Measurements from ENCODE around the gene NOTCH2. TPM values are rescaled to one million over a fixed set of nuclear protein-coding genes. Genes with fewer than 3 reads are reported as not detected.
"Not testable (repeated sequence)": the region's sequence is repeated elsewhere in the genome, so short reads cannot be mapped to it uniquely, and the experiment has no call there.

NOTCH2 gene
- total and polyA plus RNA-seq, 8 donors = 6.7 to 89.4 (median 45.7) TPM

DNA sequence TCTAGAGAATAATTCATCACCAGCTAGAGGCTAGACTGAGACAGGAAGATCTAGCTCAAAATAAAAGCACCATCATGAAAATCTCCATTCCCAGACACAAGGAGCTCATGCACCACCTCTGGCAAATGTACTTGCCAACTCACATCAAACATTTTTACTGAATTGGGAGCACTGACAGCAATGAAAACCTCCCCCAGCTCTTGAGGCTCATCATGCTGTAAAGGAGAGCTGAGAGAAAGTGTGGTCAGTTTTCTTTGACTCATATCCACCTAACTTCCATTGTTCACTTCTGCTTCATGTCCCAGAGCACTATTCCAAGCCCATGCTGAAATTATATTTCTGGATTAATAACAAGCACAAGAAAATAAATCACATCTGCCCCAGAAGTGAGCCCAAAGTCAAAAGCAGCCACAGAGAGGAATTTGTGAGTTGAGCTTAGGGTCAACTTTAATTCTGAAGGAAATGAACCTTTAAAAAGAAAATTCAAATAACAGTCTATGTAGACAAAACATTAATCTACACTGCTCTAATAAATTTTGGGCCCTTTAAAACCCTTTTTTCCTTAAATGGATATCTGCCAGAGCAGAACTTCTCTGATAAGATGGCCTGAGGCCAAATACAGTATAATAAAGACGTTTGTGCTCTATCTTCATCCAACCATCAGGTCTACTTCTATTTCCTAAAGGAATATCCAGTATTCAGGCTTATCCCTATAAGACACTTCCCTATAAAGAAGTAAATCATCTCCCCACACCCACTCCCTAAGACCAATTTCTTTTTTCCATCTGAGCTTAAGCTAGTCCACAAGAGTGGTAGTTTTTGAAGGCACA, 87.3 kb downstream of the NOTCH2 start:
- Histone ChIP-seq H3K4me1 (peaks cover 0 to 3% (median 0%) of the 10 kb centered on the region in 3 donors), H3K36me3 (peaks cover 0 to 9% (median 0%) of the 10 kb centered on the region in 3 donors), H3K27me3 (no peaks in the 10 kb centered on the region), H3K9me3 (no peaks in the 10 kb centered on the region), H3K27ac (no peak overlapping the region), H3K4me3 (no peak overlapping the region)
- intact Hi-C loops (cut with DNase I) = no loop called here
- DNase-seq = no peak
- peak in 1 of 4 donors; percentile 26 for ATAC-seq
- WGBS, 2 donors = 0 to 8% methylated on average over 1 of the region's 1 CpG
- no peak for FAIRE-seq
- TF ChIP-seq, protein P1, sequence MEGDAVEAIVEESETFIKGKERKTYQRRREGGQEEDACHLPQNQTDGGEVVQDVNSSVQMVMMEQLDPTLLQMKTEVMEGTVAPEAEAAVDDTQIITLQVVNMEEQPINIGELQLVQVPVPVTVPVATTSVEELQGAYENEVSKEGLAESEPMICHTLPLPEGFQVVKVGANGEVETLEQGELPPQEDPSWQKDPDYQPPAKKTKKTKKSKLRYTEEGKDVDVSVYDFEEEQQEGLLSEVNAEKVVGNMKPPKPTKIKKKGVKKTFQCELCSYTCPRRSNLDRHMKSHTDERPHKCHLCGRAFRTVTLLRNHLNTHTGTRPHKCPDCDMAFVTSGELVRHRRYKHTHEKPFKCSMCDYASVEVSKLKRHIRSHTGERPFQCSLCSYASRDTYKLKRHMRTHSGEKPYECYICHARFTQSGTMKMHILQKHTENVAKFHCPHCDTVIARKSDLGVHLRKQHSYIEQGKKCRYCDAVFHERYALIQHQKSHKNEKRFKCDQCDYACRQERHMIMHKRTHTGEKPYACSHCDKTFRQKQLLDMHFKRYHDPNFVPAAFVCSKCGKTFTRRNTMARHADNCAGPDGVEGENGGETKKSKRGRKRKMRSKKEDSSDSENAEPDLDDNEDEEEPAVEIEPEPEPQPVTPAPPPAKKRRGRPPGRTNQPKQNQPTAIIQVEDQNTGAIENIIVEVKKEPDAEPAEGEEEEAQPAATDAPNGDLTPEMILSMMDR (IDR thresholded peaks at IDR 0.05) = no peak

GRCh38 chr1:119981496-119981895, 88.0 kb downstream of the NOTCH2 start:
- no peaks in the 10 kb centered on the region for H3K27me3 ChIP-seq
- peaks cover 0 to 3% (median 0%) of the 10 kb centered on the region in 3 donors for H3K4me1 ChIP-seq
- TF ChIP-seq, protein P1 (IDR thresholded peaks at IDR 0.05) = no peak
- no peak for DNase-seq
- H3K9me3 ChIP-seq = no peaks in the 10 kb centered on the region
- no peak overlapping the region for H3K4me3 ChIP-seq
- WGBS, 2 donors = 74 to 75% methylated on average over 5 of the region's 5 CpGs
- no peak for ATAC-seq
- intact Hi-C loops (cut with DNase I) = no loop called here
- no peak for FAIRE-seq
- no peak overlapping the region for H3K27ac ChIP-seq
- H3K36me3 ChIP-seq = peaks cover 0 to 8% (median 0%) of the 10 kb centered on the region in 3 donors

GRCh38 chr1:119978018-119978505, 91.4 kb downstream of the NOTCH2 start:
- Histone ChIP-seq H3K4me1 (peaks cover 0 to 3% (median 0%) of the 10 kb centered on the region in 3 donors), H3K27me3 (no peaks in the 10 kb centered on the region)
- no peak for FAIRE-seq

DNA sequence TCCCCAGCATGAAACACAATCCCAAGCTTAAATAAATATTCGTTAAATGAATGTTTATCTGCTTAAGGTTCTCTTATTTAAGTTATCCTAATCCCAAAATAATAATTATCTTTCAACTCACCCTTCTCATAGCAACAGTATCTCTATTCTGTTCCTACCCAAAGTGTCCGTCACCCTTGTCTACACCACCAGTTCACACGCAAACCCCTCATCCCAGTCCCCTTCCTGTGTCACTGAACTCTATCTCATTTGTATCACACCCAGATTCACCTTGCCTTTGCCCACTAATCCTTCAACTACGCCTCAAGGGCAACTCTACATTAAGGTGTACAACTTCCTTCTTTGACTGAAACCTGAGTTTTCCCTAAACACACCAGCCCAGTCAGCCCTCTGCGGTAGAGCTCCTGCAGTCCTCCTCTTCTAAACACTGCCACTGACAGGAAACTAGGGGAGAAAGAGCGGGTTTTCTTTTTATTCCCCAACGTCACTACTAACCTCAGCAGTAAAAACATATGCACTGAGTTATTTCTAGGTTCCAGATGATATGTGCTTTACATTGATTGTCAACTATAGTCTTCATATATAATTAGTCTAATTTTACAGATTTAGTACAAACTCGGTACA, 92.2 kb downstream of the NOTCH2 start:
- H3K27me3 ChIP-seq; intact Hi-C loops (cut with DNase I); H3K27ac ChIP-seq; H3K4me1 ChIP-seq; H3K36me3 ChIP-seq; H3K9me3 ChIP-seq; DNase-seq; FAIRE-seq; H3K4me3 ChIP-seq; ATAC-seq: not testable (repeated sequence)
- WGBS, 2 donors = 90 to 96% methylated on average over 7 to 8 of the region's 8 CpGs

More at GRCh38 chr1:119978018-119978505, 91.4 kb downstream of the NOTCH2 start:
- Histone ChIP-seq H3K36me3 (no peaks in the 10 kb centered on the region), H3K9me3 (no peaks in the 10 kb centered on the region), H3K4me3 (no peak overlapping the region), H3K27ac (no peak overlapping the region)
- WGBS, 2 donors = 77 to 82% methylated on average over 4 of the region's 4 CpGs
- intact Hi-C loops (cut with DNase I) = no loop called here
- peak in 2 of 4 donors; percentile 14 to 28 for ATAC-seq
- TF ChIP-seq, protein P1 (IDR thresholded peaks at IDR 0.05) = no peak
- no peak for DNase-seq

GRCh38 chr1:119975582-119976254, 93.7 kb downstream of the NOTCH2 start:
- WGBS, 2 donors = 93 to 98% methylated on average over 5 of the region's 5 CpGs
- H3K27ac ChIP-seq; H3K27me3 ChIP-seq; H3K4me1 ChIP-seq; DNase-seq; intact Hi-C loops (cut with DNase I); H3K4me3 ChIP-seq; H3K9me3 ChIP-seq; H3K36me3 ChIP-seq; FAIRE-seq; ATAC-seq: not testable (repeated sequence)
